Immature natural killer cell (primary cell): ENCODE results near the gene TEKT1. TPM values are rescaled to one million over a fixed set of nuclear protein-coding genes. Genes with fewer than 3 reads are reported as not detected.
A peak's percentile ranks its signal among the peaks of the same experiment; 100 is the strongest.
"Not testable (repeated sequence)": the region's sequence is repeated elsewhere in the genome, so short reads cannot be mapped to it uniquely, and the experiment has no call there.

Experiments used
- DNase-seq, 3 donors: peaks; one replicate each; pipeline ENCODE4 v3.0.0; 2022; ENCODE audit warnings: mixed read lengths in 1 of 3
- H3K27ac Mint-ChIP-seq, 6 donors: one replicate each; pipeline ENCODE4 v1.8.0; 2020; ENCODE audit warnings: mixed read lengths in 6 of 6, mild to moderate bottlenecking in 5 of 6, inconsistent platforms in 4 of 6, moderate library complexity in 3 of 6
- H3K27me3 Mint-ChIP-seq, 3 donors: one replicate each; pipeline ENCODE4 v1.8.0; 2020 to 2021; ENCODE audit warnings: low read depth in 3 of 3, mild to moderate bottlenecking in 3 of 3, mixed read lengths in 3 of 3, moderate library complexity in 3 of 3, inconsistent platforms in 1 of 3
- H3K36me3 Mint-ChIP-seq, 3 donors: one replicate each; pipeline ENCODE4 v1.8.0; 2020; ENCODE audit warnings: mixed read lengths in 3 of 3, inconsistent platforms in 2 of 3, mild to moderate bottlenecking in 2 of 3
- H3K4me1 Mint-ChIP-seq, 2 donors: one replicate each; pipeline ENCODE4 v1.8.0; 2020; ENCODE audit warnings: inconsistent platforms in 2 of 2, mild to moderate bottlenecking in 2 of 2, mixed read lengths in 2 of 2, moderate library complexity in 1 of 2
- H3K4me3 Mint-ChIP-seq, 5 donors: one replicate each; pipeline ENCODE4 v1.8.0; 2020; ENCODE audit warnings: mild to moderate bottlenecking in 5 of 5, mixed read lengths in 5 of 5, inconsistent platforms in 3 of 5, moderate library complexity in 3 of 5
- H3K9me3 Mint-ChIP-seq, 6 donors: one replicate each; pipeline ENCODE4 v1.8.0; 2020; ENCODE audit warnings: mild to moderate bottlenecking in 6 of 6, mixed read lengths in 6 of 6, inconsistent platforms in 4 of 6, moderate library complexity in 3 of 6
- polyA plus RNA-seq, 3 donors: library from polyadenylated mRNA; unstranded; fragments of 300-500 nt; fragmentation: Illumina TruSeq; gene quantifications; one replicate each; pipeline ENCODE4 v1.2.3, GENCODE V29; 2021

The TEKT1 gene
- not detected for polyA plus RNA-seq

DNA sequence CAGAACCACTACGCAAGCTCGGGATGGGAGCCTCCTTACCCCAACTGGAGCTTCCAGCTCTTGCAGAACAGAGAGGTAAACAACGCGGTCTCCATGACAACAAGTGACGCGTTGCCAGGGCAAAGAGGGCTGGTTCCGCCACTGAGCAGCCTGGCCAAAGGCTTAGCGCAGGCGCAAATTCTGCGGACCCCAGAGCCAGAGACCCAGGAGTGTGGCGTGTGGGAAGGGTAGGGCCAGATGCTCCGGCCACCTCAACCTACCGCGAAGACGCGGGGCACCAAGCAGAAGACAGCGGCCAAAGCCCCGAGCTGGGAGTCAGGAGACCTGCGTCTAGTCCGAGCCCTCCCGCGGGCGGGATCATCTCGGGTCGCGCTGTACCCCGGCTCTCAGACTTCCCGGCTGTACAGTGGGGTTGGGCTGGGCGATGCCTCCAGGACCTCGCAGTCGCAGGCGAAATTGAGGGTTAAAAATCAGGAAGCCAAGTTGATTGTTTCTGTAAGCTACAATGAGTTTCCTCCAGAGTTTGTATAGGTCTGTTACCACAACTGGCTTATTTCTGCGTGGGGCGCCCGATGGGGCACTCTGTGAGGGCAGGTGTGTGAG lies at the start of gene TEKT1:
TEKT1 (minus strand) TSS at position 69 of the 603 bp plus-strand sequence. CDS start 1,353 bp downstream, outside the sequence.
- Mint-ChIP-seq H3K27me3 (peaks cover 12 to 38% (median 18%) of the 10 kb centered on the region in 3 donors), H3K9me3 (peaks cover 0 to 4% (median 0%) of the 10 kb centered on the region in 6 donors), H3K4me3 (peak within 1 kb of the TSS; percentile 65 to 85 (median 75)), H3K36me3 (no peaks in the 10 kb centered on the region), H3K27ac (peak within 1 kb of the TSS in 5 of 6 donors; percentile 46 to 91 (median 79)), H3K4me1 (peaks cover 9 to 12% of the 10 kb centered on the region in 2 donors)
- peak; percentile 70 to 74 (median 72) for DNase-seq

DNA sequence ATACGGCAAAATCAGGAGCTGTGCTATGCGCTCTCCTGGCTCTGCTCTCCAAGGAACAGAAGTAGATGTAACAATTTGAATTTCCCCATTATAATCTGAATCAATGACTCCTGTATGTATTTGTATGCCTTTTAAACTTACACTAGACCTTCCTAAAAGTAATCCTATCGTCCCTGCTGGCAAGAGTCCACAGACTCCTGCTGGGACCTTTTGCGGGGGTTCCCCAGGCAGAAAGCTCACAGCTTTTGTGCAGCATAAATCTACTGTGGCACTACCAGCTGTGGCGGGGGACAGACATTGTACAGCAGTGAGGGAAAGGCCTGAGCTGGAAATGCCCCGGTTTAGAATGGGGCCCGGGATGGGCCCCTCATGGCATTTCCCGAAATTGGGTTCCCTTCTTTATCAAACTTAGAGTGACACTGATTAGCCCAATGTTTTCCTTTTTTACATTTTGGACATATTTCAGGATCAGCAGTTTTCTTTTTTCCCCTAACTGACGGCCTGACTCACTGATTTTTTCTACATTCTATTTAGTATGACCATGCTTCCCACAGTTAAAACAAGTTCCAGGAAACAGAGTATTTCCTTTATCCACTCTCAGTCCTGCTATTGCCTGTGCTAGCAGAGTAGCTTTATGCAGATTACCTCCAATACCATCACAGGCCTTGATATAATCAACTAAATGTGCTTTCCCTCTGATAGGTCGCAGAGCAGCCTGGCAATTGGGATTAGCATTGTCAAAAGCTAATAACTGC lies 47.9 kb upstream of the TEKT1 start:
- Mint-ChIP-seq H3K27me3 (peaks cover 0 to 17% (median 6%) of the 10 kb centered on the region in 3 donors), H3K9me3 (peaks cover 0 to 17% (median 10%) of the 10 kb centered on the region in 6 donors)
- not testable (repeated sequence) for H3K36me3 Mint-ChIP-seq, H3K4me3 Mint-ChIP-seq, H3K27ac Mint-ChIP-seq, DNase-seq, H3K4me1 Mint-ChIP-seq

GRCh38 chr17:6875276-6875675 lies 43.7 kb upstream of the TEKT1 start:
- H3K4me3 Mint-ChIP-seq, H3K27ac Mint-ChIP-seq, H3K36me3 Mint-ChIP-seq, DNase-seq, H3K9me3 Mint-ChIP-seq, H3K4me1 Mint-ChIP-seq: not testable (repeated sequence)
- peaks cover 1 to 20% (median 2%) of the 10 kb centered on the region in 3 donors for H3K27me3 Mint-ChIP-seq

DNA sequence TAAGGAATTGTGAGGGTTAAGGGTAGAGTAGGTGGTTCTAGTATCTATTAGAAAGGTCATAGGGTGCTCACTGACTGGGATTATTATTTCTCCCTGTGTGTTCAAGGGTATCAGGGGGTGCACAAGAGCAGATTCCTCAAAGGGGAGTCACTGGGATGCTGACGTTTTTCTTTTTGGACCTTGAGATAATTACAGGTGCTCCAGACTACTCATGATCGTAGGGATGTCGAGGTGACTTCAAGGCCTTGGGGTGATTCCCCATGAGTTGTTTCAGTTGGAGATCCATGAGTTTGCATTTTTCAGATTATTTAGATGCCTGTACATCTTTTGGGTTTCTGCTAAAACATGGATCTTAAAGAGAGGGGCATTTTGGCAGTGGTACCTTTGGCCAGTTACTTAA lies 41.4 kb upstream of the TEKT1 start:
- Mint-ChIP-seq H3K4me3 (no peak overlapping the region), H3K27me3 (peaks cover 1 to 17% (median 2%) of the 10 kb centered on the region in 3 donors), H3K4me1 (no peaks in the 10 kb centered on the region), H3K36me3 (no peaks in the 10 kb centered on the region), H3K9me3 (no peaks in the 10 kb centered on the region), H3K27ac (no peak overlapping the region)
- no peak for DNase-seq

DNA sequence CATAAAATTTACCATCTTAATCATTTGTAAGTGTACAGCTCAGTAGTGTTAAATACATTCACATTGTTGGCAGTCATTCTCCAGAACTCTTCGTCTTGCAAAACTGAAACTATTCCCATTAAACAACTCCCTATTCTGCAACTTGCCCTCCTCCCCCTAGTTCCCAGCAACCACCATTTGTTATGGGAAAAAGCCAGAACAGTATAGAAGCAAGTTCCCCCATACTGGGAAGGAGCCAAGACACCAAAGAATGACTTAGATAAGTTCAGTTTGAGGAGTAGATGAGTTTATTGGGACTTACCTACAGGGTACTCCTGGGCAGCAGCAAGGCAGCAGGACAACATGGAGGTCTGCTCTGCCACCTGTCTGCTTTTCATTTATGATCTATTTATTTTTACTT lies 39.3 kb upstream of the TEKT1 start:
- H3K27me3 Mint-ChIP-seq: peaks cover 1 to 10% (median 2%) of the 10 kb centered on the region in 3 donors
- no peak overlapping the region for H3K27ac Mint-ChIP-seq
- H3K9me3 Mint-ChIP-seq: no peaks in the 10 kb centered on the region
- H3K4me3 Mint-ChIP-seq: no peak overlapping the region
- no peaks in the 10 kb centered on the region for H3K36me3 Mint-ChIP-seq
- no peak for DNase-seq
- H3K4me1 Mint-ChIP-seq: no peaks in the 10 kb centered on the region

- no peaks in the 10 kb centered on the region for H3K36me3 Mint-ChIP-seq
- no peak for DNase-seq
- no peak overlapping the region for H3K4me3 Mint-ChIP-seq
- no peaks in the 10 kb centered on the region for H3K9me3 Mint-ChIP-seq
- peaks cover 0 to 5% of the 10 kb centered on the region in 2 donors for H3K4me1 Mint-ChIP-seq
- H3K27ac Mint-ChIP-seq: no peak overlapping the region
- peaks cover 2 to 8% (median 7%) of the 10 kb centered on the region in 3 donors for H3K27me3 Mint-ChIP-seq
These were observed 37.1 kb upstream of the TEKT1 start for GRCh38 chr17:6868582-6868981.

- Mint-ChIP-seq H3K9me3 (no peaks in the 10 kb centered on the region), H3K27me3 (peaks cover 2 to 12% (median 8%) of the 10 kb centered on the region in 3 donors), H3K36me3 (no peaks in the 10 kb centered on the region), H3K4me1 (peaks cover 3 to 11% of the 10 kb centered on the region in 2 donors), H3K27ac (no peak overlapping the region), H3K4me3 (no peak overlapping the region)
- no peak for DNase-seq
These were observed 36.3 kb upstream of the TEKT1 start for GRCh38 chr17:6867849-6868248.

- Mint-ChIP-seq H3K36me3 (no peaks in the 10 kb centered on the region), H3K27ac (peak overlapping the region in 4 of 6 donors; percentile 55 to 89 (median 68)), H3K4me3 (peak overlapping the region in 4 of 5 donors; percentile 23 to 68 (median 40)), H3K27me3 (peaks cover 0 to 15% (median 8%) of the 10 kb centered on the region in 3 donors), H3K9me3 (no peaks in the 10 kb centered on the region), H3K4me1 (peaks cover 9 to 20% of the 10 kb centered on the region in 2 donors)
- peak; percentile 48 to 64 (median 54) for DNase-seq
These were observed 31.3 kb upstream of the TEKT1 start for GRCh38 chr17:6862825-6863224.

DNA sequence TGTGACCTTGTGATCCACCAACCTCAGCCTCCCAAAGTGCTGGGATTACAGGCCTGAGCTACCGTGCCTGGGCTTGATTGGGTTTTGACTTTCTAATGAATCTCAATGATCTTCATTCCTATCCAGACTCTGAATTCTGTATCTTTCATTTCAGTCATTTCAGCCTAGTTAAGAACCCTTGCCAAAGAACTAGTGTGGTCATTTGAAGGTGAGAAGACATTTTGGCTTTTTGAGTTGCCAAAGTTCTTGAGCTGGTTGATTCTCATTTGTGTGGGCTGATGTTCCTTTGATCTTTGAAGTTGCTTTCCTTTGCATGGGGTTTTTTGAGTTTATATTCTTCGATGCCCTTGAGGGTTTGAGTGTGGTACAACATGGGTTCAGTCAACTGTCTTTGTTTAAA lies 30.6 kb upstream of the TEKT1 start:
- Mint-ChIP-seq H3K9me3 (no peaks in the 10 kb centered on the region), H3K27ac (peak overlapping the region in 5 of 6 donors; percentile 1 to 89 (median 64)), H3K27me3 (peaks cover 0 to 15% (median 8%) of the 10 kb centered on the region in 3 donors), H3K4me1 (peaks cover 9 to 20% of the 10 kb centered on the region in 2 donors), H3K4me3 (peak overlapping the region in 2 of 5 donors; percentile 52 to 68), H3K36me3 (no peaks in the 10 kb centered on the region)
- peak in 1 of 3 donors; percentile 7 for DNase-seq

DNA sequence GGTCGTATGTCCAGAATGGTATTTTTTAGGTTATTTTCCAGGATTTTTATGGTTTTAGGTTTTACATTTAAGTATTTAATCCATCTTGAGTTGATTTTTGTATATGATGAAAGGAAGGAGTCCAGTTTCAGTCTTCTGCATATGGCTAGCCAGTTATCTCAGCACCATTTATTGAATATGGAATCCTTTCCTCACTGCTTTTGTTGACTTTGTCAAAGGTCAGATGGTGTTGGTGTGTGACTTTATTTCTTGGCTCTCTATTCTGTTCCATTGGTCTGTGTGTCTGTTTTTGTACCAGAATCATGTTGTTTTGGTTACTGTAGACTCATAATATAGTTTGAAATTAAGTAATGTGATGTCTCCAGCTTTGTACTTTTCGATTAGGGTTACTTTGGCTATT lies 26.4 kb upstream of the TEKT1 start:
- Mint-ChIP-seq H3K36me3 (no peaks in the 10 kb centered on the region), H3K4me3 (no peak overlapping the region), H3K27ac (no peak overlapping the region), H3K9me3 (no peaks in the 10 kb centered on the region), H3K27me3 (peaks cover 0 to 11% (median 2%) of the 10 kb centered on the region in 3 donors), H3K4me1 (peaks cover 13 to 22% of the 10 kb centered on the region in 2 donors)
- no peak for DNase-seq

DNA sequence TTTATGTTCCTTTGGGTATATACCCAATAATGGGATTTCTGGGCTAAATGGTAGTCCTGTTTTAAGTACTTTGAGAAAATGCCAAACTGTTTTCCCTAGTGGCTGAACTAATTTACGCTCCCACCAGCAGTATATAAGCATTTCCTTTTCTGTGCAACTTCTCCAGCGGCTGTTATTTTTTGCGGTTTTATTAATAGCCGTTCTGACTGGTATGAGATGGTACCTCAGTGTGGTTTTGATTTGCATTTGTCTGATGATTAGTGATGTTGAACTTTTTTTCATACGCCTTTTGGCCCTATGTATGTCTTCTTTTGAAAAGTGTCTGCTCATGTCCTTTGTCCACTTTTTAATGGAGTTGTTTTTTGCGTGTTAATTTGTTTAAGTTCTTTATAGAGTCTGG lies 25.8 kb upstream of the TEKT1 start:
- H3K27ac Mint-ChIP-seq: no peak overlapping the region
- no peaks in the 10 kb centered on the region for H3K36me3 Mint-ChIP-seq
- no peaks in the 10 kb centered on the region for H3K9me3 Mint-ChIP-seq
- peaks cover 0 to 7% (median 0%) of the 10 kb centered on the region in 3 donors for H3K27me3 Mint-ChIP-seq
- DNase-seq: no peak
- H3K4me1 Mint-ChIP-seq: peaks cover 7 to 16% of the 10 kb centered on the region in 2 donors
- no peak overlapping the region for H3K4me3 Mint-ChIP-seq

- H3K36me3 Mint-ChIP-seq: no peaks in the 10 kb centered on the region
- DNase-seq: no peak
- peak overlapping the region in 2 of 6 donors; percentile 11 to 60 for H3K27ac Mint-ChIP-seq
- no peaks in the 10 kb centered on the region for H3K9me3 Mint-ChIP-seq
- peaks cover 6 to 13% of the 10 kb centered on the region in 2 donors for H3K4me1 Mint-ChIP-seq
- peak overlapping the region in 1 of 5 donors; percentile 2 for H3K4me3 Mint-ChIP-seq
- no peaks in the 10 kb centered on the region for H3K27me3 Mint-ChIP-seq
These were observed 24.5 kb upstream of the TEKT1 start for GRCh38 chr17:6856051-6856450.

- Mint-ChIP-seq H3K4me3 (peak overlapping the region; percentile 39 to 74 (median 72)), H3K9me3 (no peaks in the 10 kb centered on the region), H3K36me3 (no peaks in the 10 kb centered on the region), H3K27ac (peak overlapping the region in 4 of 6 donors; percentile 63 to 79 (median 68)), H3K27me3 (peaks cover 0 to 7% (median 1%) of the 10 kb centered on the region in 3 donors), H3K4me1 (peaks cover 6 to 13% of the 10 kb centered on the region in 2 donors)
- DNase-seq: no peak
These were observed 22.4 kb upstream of the TEKT1 start for GRCh38 chr17:6853764-6854442.
